HL-60 (cell line): ENCODE data around the gene SPIN1.

Experiments
- DNase-seq, 2 experiments: peaks; one replicate each; pipeline ENCODE4 v3.0.0-alpha.2; 2010 to 2020; ENCODE audit warnings: low read depth in 1 of 2, low spot score in 1 of 2
- H3K27ac ChIP-seq: fragments of 250-450 bp; sonication (Bioruptor Pico); replicated peaks from 2 replicates; pipeline ENCODE4 v1.5.1; 2020; ENCODE audit warnings: mild to moderate bottlenecking, moderate library complexity
- H3K27me3 ChIP-seq: fragments of 250-450 bp; sonication (Bioruptor Pico); 2 replicates; pipeline ENCODE4 v1.5.1; 2021; ENCODE audit warnings: mild to moderate bottlenecking, moderate library complexity; ENCODE audit not compliant: insufficient read depth, poor library complexity, severe bottlenecking
- H3K4me3 ChIP-seq: replicated peaks from 2 replicates; pipeline ENCODE4 v1.5.1; 2011; ENCODE audit warnings: mild to moderate bottlenecking, control low read depth, low read length; ENCODE audit not compliant: insufficient read depth
- GABPA ChIP-seq: IDR thresholded peaks from 2 replicates; pipeline ENCODE4 v1.6.1; 2012; ENCODE audit warnings: low read depth
- POLR2AphosphoS5 ChIP-seq: IDR thresholded peaks from 2 replicates; pipeline ENCODE4 v1.6.1; 2012; ENCODE audit warnings: low read depth
- SPI1 ChIP-seq: IDR thresholded peaks from 2 replicates; pipeline ENCODE4 v1.6.1; 2012; ENCODE audit warnings: low read depth, mild to moderate bottlenecking, borderline replicate concordance
- TF ChIP-seq, protein P1 (sequence below): IDR thresholded peaks from one replicate; pipeline ENCODE4 v1.5.1; 2011; ENCODE audit warnings: low read length, control low read depth, inconsistent platforms; ENCODE audit not compliant: insufficient read depth
- TF ChIP-seq, protein P2 (sequence below): IDR thresholded peaks from 2 replicates; pipeline ENCODE4 v1.6.1; 2012; ENCODE audit warnings: low read depth; ENCODE audit not compliant: insufficient replicate concordance

The SPIN1 gene

DNA sequence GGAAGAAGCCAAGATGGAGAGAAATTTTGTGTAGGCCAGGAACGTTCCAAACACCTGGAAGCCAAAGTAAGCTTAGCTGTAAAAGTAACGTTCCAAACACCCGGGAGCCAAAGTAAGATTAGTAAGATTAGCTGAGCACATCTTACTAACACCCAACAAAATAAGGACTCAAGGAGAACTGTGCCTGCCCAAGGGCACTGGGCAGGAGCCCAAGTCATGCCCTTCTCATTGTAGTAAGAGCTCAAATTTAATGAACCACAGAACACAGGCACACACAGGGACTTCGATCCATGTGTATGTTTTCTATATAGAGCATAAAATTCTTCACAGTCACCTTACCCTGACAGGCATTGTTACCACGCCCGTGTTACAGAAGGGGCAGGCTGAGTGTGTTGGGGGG, 110.6 kb downstream of the SPIN1 start:
- TF ChIP-seq, protein P1, sequence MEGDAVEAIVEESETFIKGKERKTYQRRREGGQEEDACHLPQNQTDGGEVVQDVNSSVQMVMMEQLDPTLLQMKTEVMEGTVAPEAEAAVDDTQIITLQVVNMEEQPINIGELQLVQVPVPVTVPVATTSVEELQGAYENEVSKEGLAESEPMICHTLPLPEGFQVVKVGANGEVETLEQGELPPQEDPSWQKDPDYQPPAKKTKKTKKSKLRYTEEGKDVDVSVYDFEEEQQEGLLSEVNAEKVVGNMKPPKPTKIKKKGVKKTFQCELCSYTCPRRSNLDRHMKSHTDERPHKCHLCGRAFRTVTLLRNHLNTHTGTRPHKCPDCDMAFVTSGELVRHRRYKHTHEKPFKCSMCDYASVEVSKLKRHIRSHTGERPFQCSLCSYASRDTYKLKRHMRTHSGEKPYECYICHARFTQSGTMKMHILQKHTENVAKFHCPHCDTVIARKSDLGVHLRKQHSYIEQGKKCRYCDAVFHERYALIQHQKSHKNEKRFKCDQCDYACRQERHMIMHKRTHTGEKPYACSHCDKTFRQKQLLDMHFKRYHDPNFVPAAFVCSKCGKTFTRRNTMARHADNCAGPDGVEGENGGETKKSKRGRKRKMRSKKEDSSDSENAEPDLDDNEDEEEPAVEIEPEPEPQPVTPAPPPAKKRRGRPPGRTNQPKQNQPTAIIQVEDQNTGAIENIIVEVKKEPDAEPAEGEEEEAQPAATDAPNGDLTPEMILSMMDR = no peak
- TF ChIP-seq POLR2AphosphoS5 (no peak), SPI1 (no peak), GABPA (no peak)
- TF ChIP-seq, protein P2, sequence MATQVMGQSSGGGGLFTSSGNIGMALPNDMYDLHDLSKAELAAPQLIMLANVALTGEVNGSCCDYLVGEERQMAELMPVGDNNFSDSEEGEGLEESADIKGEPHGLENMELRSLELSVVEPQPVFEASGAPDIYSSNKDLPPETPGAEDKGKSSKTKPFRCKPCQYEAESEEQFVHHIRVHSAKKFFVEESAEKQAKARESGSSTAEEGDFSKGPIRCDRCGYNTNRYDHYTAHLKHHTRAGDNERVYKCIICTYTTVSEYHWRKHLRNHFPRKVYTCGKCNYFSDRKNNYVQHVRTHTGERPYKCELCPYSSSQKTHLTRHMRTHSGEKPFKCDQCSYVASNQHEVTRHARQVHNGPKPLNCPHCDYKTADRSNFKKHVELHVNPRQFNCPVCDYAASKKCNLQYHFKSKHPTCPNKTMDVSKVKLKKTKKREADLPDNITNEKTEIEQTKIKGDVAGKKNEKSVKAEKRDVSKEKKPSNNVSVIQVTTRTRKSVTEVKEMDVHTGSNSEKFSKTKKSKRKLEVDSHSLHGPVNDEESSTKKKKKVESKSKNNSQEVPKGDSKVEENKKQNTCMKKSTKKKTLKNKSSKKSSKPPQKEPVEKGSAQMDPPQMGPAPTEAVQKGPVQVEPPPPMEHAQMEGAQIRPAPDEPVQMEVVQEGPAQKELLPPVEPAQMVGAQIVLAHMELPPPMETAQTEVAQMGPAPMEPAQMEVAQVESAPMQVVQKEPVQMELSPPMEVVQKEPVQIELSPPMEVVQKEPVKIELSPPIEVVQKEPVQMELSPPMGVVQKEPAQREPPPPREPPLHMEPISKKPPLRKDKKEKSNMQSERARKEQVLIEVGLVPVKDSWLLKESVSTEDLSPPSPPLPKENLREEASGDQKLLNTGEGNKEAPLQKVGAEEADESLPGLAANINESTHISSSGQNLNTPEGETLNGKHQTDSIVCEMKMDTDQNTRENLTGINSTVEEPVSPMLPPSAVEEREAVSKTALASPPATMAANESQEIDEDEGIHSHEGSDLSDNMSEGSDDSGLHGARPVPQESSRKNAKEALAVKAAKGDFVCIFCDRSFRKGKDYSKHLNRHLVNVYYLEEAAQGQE = no peak
- H3K27ac ChIP-seq = no peak overlapping the region
- no peaks in the 10 kb centered on the region for H3K27me3 ChIP-seq
- no peak overlapping the region for H3K4me3 ChIP-seq
- no peak for DNase-seq

DNA sequence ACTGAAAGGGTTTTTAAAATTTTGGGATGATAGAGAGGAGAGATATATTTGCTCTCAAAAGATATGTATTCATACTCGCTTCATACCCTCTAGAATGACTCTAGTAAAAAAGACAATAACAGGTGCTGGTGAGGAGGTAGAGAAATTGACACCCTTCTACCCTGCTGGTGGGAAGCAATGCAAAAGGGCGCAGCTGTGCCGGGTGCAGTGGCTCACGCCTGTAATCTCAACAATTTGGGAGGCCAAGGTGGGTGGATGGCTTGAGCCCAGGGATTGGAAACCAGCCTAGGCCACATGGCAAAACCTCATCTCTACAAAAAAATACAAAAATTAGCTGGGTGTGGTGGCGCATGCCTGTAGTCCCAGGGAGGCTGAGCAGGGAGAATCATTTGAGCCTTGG, 112.8 kb downstream of the SPIN1 start:
- TF ChIP-seq, protein P1 = no peak
- TF ChIP-seq, protein P2 = no peak
- no peak for DNase-seq
- Histone ChIP-seq H3K27me3 (no peaks in the 10 kb centered on the region), H3K4me3 (no peak overlapping the region), H3K27ac (no peak overlapping the region)

DNA sequence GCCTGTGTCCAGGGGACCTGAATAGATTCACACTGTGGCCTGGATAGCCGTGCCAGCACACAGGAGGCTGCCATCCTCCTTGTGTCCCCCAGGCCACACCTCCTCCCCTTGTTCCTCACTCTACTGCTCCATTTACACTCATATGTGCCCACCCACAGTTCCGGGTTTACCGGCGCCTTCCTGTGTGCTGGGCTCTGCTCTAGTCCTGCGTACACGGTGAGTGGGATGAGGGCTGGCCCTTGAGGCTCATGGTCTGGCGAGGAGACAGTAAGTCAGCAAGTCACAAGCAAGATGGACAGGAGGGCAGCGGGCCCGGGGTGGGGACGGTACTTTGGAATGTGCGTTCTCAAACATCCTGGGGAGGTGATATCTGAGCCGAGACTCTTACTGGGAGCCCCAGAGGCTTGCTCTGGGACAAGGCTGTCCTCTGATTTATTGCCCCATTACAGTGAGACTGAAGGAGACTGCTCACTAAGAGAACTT, 114.3 kb downstream of the SPIN1 start:
- no peak overlapping the region for H3K4me3 ChIP-seq
- H3K27ac ChIP-seq = no peak overlapping the region
- DNase-seq = no peak
- H3K27me3 ChIP-seq = no peaks in the 10 kb centered on the region
- TF ChIP-seq, protein P1 = no peak
- TF ChIP-seq SPI1 (no peak), POLR2AphosphoS5 (no peak), GABPA (no peak)
- TF ChIP-seq, protein P2 = no peak
